ENCODE data around the gene CERS5.
"Not testable (repeated sequence)": the region's sequence is repeated elsewhere in the genome, so short reads cannot be mapped to it uniquely, and the experiment has no call there.

The CERS5 gene

GRCh38 chr12:50104417-50105366 is 62.5 kb downstream of the CERS5 start:
- DNase-seq (ENCODE audit: low read depth in 2 of 3, low spot score in 2 of 3): no peak

- DNase-seq (ENCODE audit: low read depth in 2 of 3, low spot score in 2 of 3): no peak
Measured at GRCh38 chr12:50103767-50104321, 63.3 kb downstream of the CERS5 start, which contains the start of gene GPD1. TSS of gene GPD1 (plus strand) at chr12:50104008. CDS start at chr12:50104051, 43 bp downstream.

GRCh38 chr12:50103351-50103750 is 63.8 kb downstream of the CERS5 start:
- no peak for DNase-seq (ENCODE audit: low read depth in 2 of 3, low spot score in 2 of 3)

- DNase-seq (ENCODE audit: low read depth in 2 of 3, low spot score in 2 of 3): no peak
Measured at GRCh38 chr12:50102646-50103309, 64.4 kb downstream of the CERS5 start.

GRCh38 chr12:50102131-50102531 is 65.0 kb downstream of the CERS5 start:
- DNase-seq (ENCODE audit: low read depth in 2 of 3, low spot score in 2 of 3): no peak

DNA sequence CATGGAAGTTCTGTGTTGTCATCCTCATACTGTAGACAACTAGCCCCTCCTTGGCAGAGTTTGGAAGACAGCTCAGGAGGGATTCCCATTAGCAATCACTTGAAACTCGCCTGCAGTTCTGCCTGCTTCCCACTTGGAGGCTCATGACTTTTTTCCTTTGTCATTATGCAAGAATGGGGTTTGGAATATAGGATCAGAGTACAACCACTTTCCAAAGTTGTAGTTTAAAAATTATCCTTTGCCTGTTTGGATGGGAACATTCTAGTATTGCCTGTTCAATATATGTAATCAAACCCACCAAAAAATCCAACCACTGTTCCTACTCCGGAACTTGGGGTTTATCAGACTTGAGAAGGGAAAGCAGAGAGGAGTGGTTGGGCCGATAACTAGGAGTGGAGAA is 65.5 kb downstream of the CERS5 start:
- no peak for DNase-seq (ENCODE audit: low read depth in 2 of 3, low spot score in 2 of 3)

DNA sequence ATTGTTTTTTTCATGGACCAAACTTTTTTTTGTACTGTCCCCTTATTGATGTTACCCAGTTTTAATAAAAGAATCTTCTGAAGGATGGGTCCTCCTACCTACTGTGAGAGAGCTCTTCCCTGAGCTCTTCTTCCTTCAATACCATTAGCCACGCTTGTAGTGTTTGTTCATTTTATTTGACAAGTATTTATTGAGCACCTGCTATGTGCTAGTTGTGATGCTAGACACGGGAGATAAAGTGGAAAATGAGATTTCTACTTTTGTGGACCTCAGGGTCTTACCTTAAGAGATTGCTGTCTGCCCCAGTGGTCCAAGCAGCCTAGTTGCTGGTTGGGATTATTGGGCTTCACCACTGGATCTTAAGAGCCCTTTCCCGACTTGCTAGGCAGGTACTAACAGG is 66.6 kb downstream of the CERS5 start:
- DNase-seq (ENCODE audit: low read depth in 2 of 3, low spot score in 2 of 3): no peak

GRCh38 chr12:50099302-50100008 is 67.7 kb downstream of the CERS5 start:
- DNase-seq (ENCODE audit: low read depth in 2 of 3, low spot score in 2 of 3): no peak

- no peak for DNase-seq (ENCODE audit: low read depth in 2 of 3, low spot score in 2 of 3)
Measured at GRCh38 chr12:50097952-50098351, 69.2 kb downstream of the CERS5 start.

DNA sequence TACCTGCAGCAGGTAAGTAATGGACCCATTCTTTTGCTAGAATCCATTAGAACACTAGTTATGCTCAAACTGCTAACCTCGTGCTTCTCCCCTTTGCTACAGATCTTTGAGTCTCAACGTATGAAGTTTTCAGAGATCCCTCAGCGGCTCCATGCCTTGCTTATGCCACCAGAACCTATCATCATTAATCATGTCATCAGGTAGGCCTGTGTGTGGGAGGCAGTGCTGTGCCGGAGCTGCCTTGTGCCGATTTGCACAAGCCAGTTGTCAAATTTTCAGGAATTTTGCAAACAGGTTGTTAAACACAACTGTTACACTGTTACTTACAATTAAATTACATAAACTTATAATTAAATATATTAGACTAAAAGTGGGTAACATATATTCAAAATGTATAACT is 76.8 kb downstream of the CERS5 start:
- no peak for DNase-seq (ENCODE audit: low read depth in 2 of 3, low spot score in 2 of 3)

GRCh38 chr12:50089730-50090129 is 77.4 kb downstream of the CERS5 start:
- no peak for DNase-seq (ENCODE audit: low read depth in 2 of 3, low spot score in 2 of 3)

DNA sequence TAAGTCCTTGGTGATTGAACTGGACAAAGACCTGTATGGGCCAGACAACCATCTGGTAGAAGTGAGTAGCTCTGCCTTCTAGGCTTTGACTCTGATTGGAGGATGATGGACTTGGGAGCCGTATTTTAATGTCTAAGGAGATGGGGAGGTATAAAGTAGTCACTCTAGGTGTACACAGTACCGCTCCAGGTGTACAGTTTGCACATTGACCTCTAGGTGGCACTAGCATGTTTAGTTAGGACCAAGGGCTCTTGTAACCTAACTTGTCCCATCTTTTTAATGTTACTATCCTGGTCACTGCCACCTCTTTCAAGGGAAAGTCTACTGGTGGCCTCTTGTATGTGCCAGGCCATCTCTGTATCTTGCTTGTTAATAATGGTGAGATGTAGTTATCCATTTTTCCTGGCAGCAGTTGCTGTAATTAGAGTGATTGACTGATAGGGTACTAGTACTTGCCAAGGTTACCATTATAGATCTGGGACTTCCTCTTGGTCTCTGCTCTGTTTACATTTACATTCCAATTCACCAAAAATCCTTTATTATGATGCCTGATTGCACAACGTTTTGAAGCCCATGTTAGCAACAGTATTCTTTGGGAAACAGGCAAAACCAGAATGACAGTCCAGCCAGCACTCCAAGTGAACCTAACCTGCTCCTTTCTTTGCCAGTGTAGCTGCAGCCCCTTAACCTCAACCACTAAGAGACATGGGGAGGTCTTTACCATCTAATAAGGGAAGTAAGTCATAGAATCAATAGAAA is 78.4 kb downstream of the CERS5 start:
- no peak for DNase-seq (ENCODE audit: low read depth in 2 of 3, low spot score in 2 of 3)

DNA sequence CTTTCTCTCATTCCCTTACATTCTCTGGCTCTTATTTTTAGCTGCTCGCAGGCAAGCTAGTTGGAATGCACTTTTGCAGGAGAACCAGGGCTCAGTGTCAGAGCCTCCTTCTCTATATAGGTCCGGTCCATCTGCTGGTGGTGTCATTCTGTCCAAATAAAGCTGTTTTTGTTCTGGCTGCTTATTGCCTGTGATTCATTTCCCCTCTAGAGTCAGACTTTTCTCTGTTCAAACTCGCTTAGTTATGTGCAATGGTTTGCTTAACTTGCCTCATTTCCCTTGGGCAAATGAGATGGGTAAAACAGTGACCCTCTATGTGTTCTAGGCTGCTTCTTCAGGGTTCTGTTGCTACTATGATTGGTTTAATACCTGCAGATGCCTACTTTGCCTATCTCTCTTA is 79.2 kb downstream of the CERS5 start:
- no peak for DNase-seq (ENCODE audit: low read depth in 2 of 3, low spot score in 2 of 3)

DNA sequence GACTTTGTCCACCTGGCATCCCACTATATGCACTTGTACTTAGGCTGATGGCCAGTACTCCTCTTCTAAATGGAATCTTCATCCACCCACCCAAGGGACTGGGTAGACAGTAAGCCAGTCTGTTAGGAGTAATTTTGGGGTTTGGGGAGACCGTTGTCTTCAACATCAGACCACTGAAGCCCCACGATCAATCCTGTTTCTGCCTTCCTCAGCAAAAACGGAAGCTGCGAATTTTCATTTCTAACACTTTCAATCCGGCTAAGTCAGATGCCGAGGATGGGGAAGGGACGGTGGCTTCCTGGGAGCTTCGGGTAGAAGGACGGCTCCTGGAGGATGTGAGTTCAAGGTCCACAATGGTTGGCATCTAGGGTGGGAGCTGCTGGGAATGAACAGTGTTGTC is 80.0 kb downstream of the CERS5 start:
- no peak for DNase-seq (ENCODE audit: low read depth in 2 of 3, low spot score in 2 of 3)

- DNase-seq (ENCODE audit: low read depth in 2 of 3, low spot score in 2 of 3): no peak
Measured at GRCh38 chr12:50086148-50086547, 81.0 kb downstream of the CERS5 start.

GRCh38 chr12:50085615-50086072 is 81.5 kb downstream of the CERS5 start:
- no peak for DNase-seq (ENCODE audit: low read depth in 2 of 3, low spot score in 2 of 3)

DNA sequence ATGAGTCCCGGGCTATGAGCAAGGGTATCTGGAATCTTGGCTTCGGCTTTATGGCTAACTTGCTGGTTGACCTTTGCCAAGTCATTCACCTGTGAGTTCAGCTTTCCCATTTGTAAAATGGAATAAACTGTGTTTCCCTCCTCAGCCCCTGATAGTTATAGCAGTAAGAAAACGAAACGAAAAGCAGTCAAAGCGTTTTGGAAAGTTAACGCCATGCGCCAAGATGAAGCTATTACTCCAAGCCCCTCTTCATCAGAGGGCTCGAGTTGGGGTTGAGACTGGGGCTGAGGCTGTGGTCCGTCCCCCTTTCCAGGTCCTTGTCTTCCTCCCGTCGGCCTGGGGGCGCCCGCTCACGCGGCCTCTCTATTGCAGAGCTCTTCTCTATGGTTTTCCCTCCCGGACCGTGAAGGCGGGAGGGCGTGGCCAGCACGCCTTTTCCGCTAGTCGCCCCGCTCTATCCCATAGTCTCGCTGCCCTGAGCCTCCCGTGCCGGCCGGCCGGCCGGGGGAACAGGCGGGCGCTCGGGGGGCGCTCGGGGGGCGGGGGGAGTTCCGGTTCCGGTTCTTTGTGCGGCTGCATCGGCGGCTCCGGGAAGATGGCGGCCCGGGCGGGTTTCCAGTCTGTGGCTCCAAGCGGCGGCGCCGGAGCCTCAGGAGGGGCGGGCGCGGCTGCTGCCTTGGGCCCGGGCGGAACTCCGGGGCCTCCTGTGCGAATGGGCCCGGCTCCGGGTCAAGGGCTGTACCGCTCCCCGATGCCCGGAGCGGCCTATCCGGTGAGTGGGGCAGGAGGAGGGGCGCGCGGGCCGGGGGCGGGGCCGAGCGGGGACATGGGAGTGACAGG is 82.2 kb downstream of the CERS5 start, which contains the start of gene SMARCD1:
SMARCD1 (plus strand) TSS at position 568 of the 840 bp plus-strand sequence; CDS start at position 596, 28 bp downstream.
- DNase-seq (ENCODE audit: low read depth in 2 of 3, low spot score in 2 of 3): peak; percentile 60 to 74 (median 65)

GRCh38 chr12:50084409-50084774 is 82.8 kb downstream of the CERS5 start:
- not testable (repeated sequence) for DNase-seq (ENCODE audit: low read depth in 2 of 3, low spot score in 2 of 3)

DNA sequence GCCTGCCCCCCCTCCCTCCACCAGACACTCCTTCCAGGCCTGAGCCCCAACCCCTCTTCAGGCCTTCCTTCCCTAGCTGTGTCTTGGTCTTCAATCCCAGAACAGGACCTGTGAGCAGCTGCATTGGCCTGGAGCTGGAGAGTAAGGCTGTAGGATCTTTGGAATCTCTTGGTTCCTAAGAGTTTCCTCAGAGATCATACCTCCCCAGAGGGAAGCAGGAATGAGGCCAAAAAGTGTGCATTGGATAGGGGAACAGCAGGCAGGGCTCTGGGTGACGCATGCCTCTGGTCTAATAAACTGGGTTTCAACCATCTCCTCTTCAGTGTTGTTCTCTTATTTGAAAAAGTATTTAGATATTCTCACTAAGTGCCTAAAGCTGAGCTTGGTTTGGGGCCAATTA is 83.9 kb downstream of the CERS5 start:
- DNase-seq (ENCODE audit: low read depth in 2 of 3, low spot score in 2 of 3): no peak

DNA sequence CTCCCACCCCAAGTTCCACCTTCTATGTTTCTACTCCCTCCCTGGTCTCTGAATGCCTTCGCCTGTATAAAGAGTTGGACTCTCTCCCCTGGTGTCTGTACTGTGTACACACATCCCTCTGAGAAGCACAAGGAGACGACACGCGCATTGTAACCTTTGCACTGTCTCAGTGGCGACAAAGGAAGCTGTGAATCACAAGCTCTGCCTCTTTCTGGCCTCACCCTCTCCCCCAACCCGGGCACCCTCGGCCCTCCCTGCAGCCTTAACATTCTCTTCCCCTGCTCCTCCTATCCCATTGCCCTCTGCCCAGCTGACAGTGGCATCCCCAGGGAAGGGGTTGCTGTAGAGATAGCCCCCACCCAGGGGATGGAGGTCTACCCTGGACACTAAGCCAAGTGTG is 84.5 kb downstream of the CERS5 start:
- DNase-seq (ENCODE audit: low read depth in 2 of 3, low spot score in 2 of 3): no peak
